GM18517 (cell line): ENCODE data around the gene ZBTB3.
"Not testable (repeated sequence)": the region's sequence is repeated elsewhere in the genome, so short reads cannot be mapped to it uniquely, and the experiment has no call there.

Experiments used
- ATAC-seq: cut with Tn5 transposase; IDR thresholded peaks from one replicate; pipeline ENCODE4 v1.9.1; 2021; ENCODE audit warnings: mild to moderate bottlenecking, moderate library complexity; ENCODE audit not compliant: unreplicated experiment

ZBTB3 gene

DNA sequence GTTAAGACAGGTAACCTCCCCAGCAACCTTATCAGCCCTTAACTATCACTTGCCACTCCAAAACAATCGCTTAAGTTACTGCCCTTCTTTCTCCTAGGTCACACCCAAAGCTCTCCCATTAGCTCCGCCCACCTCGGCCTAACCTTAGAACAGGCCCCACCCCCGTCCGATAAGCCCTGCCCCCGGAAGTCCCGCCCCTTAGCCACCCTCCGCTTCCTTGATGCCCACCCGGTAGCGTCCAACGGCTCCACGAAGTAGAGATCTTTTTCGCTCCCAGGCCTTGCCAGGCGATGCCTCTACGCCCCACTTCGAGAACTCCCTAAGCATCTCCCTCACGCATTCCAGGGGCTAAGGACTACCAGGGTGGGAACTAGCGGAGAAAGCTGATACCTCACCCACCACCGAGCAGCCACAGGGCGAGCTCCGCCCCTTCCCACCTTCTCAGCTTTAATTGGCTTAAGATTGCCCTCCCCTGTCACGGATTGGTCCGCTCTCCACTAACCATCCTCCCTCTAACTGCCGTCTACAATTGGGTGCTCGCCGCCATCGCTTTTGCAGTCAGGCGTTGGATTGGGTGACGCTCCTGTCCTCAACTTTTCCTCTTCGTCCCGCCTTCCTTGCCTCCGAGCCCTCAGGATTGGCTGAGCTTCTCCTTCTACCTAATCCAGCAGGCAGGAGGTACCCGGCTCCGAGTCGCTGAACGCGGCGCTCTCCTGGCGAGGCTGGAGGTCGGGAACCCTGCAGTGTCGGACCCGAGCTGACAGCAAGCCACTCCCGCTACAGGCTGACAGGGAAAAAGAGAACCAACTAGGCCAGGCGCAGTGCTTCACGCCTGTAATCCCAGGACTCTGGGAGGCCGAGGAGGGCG lies at the start of gene ZBTB3:
ZBTB3 (minus strand) TSS at position 425 of the 868 bp plus-strand sequence. CDS start 496 bp downstream, outside the sequence.
- peak; percentile 98 for ATAC-seq

DNA sequence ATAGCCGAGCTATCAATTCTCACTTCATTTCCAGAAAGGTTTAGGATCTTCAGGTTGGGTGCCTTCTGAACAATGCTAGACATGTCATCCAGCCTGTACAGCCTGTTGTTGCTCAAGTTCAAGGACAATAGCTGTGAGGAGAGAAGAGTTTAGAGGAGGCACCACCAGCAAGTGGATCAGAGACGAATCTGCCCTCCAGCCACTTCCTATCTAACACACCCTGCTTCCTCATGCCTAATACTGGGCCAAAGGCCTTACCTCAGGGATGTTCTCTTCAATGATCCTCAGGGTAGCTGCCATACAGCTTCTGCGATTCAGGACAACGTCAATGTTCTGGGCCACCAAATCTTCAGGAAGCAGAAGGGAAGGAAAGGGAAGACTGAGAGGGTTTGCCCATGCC lies 47.1 kb upstream of the ZBTB3 start:
- no peak for ATAC-seq

DNA sequence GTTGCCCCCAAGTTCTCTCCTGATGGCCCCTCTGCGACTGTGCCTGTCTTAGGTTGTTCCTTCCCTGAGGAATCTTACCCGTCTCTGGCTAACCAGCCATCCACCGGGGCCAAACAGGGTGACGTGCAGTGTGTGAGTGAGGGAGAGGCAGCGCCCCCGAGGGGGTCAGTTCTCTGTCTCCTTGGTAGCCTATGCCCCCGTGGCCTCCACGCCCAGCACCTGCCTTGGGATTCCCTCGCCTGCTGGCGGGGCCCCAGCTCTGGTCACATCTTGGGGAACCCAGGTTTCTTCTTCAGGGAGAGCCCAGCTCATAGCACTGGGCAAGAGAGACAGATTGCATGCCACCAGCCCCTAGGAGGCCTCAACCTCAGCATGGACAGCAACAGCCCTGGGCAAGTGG lies 45.5 kb upstream of the ZBTB3 start:
- ATAC-seq = no peak

DNA sequence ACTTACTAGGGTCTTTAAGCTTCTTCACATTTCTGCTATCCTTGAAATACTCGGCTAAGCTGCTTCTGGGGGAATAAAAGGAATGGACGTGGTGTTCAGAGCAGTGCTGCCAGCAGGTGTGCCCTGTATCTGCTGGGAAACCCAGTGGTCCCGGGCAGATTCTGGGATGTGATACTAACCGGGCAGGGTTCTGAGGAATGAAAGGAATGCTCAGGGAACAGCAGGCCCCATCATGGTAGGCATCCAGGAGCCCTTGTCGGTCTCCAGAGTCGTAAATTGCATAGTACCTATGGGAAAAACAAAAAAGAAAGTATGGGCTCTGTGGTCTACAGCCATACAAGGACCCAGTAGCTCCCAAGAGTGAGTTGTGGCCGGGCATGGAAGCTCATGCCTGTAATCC lies 42.3 kb upstream of the ZBTB3 start:
- no peak for ATAC-seq

DNA sequence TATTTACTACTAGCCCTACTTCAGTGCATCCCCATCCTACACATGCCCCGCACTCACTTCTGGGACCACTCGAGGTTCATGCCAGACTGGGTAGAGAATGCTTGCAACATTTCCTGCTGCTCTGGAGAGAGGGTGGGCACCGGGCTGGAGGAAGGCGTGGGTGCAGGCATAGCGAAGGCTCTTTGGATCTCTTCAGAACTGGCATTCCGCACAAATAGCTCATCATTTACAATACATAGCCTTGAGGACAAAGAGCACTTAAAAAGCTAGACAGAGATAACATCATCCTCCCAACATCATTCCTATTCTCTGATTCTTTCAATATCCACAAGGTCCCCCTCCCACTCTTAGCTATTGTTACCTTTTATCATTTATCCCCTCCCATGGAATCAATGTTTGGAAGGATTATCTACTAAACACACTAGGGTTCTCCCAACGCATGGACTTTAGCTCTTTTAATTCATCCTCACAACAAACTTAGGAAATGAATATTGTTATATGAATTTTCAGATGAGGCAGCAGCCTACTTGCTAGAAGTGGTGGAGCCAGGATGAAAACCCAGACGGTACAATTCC lies 40.3 kb upstream of the ZBTB3 start:
- no peak for ATAC-seq

DNA sequence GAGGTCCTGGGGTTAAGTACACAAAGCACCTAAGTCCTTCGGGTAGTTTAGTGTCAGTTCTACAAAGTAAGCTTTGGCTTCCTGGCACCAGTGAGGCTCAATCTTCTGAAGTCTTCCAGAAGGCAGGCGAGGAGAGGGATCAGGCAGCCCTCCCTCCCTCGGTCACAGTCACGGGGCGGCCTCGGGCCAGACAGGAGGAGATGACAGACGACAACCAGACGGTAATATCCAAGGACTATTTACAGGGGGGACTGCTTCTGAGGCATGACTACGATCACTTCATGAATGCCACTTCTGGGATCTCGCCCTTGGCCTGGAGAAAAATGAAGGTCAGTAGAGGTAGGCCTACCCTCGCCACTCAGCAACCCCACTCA lies 38.2 kb upstream of the ZBTB3 start:
- ATAC-seq = no peak

DNA sequence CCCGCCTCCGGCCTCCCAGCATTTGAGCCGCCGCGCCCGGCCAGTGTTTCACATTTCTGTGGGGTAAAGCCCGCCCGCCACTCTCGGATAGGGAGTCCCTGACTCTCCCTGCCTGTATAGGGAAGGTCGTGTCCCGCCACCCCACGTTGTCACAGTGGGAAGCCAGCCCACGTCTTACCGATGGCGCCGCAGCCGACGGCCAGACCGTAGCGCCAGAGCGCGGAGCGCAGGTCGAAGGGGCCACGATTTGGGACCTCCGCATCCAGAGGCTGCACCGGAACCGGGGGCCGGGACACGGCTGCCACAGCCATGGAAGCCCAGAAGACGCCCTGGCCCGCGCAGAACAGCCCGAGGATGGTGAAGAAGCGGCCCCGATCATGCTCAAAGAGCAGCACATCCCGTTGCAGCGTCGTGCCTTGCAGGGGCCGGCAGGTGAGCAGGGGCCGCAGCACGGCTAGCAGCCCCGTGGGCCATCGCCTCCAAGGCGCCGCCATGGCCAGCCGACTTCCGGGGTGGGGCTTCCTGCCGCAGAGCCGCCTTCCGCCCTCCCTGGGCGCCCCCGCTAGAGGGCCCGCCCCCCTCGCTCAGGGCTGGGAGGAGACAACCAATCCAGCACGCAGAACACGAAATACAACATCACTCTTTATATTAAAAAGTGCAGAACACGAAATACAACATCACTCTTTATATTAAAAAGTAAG lies 37.7 kb upstream of the ZBTB3 start, which contains the start of gene TMEM223:
TMEM223 (minus strand) TSS at position 506 of the 701 bp plus-strand sequence; CDS start at position 494, 12 bp downstream.
- ATAC-seq = no peak

DNA sequence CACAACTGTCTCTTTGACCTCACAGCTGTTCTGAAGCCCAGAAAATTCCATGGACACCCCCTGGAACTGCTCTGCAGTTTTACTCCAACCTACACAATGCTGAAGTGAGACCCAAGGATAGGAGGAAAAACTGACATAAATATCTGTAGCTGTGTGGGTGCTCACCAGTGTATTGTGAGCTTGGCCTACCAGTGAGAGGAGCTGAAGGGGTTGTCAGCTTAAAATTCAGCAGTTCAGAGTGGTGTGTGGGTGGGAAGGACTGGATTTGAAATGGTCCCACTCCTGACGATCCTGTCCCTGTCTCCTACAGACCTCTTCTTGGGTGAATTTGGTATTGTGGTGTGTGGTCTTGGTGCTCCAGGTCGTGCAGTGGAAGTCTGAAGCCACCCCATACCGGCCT lies 35.6 kb upstream of the ZBTB3 start:
- no peak for ATAC-seq

DNA sequence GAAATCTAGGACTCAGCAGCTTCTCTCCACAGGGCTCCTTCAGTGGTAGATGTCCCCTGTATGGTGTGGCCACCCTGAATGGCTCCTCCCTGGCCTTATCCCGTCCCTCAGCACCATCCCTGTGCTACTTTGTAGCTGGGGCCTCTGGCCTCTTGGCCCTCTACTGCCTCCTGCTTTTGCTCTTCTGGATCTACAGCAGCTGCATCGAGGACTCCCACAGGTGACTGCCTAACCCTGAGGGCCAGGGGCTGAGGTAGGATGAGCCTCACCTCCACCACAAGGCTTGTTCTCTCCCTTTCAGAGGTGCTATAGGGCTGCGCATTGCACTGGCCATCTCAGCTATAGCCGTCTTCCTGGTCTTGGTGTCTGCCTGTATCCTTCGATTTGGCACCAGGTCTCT lies 35.0 kb upstream of the ZBTB3 start:
- ATAC-seq = no peak

DNA sequence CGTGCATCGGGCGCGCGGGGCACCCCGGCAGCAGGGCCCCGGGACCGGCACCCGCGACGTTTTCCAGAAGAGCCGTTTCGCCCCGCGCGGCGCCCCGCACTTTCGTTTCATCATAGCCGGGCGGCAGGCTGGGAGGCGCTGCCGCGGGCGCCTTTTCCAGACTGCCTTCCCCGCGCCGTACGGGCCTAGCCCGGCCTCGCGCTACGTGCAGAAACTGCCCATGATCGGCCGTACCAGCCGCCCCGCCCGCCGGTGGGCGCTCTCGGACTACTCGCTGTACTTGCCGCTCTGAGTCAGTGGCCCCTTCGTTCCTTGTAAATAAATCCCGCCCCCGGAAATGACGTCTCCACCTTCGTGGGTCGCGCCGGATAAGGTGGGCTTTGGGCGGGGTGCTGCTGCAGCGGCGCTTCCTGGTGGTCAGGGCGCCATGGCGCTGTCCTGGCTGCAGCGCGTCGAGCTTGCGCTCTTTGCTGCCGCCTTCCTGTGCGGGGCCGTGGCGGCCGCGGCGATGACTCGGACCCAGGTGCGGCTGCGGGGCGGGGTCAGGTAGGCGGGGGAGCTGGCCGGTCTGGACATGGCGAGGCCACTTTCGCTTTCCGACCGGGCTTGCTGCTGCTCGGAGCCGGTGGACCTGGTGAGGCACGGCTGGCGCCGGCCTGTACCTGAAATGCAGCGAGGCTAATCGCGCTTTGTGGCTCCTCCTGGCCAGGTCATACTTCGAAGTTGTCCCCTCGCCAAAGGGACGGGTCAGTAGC lies 33.2 kb upstream of the ZBTB3 start, which contains the start of gene TMEM179B:
TMEM179B (plus strand) TSS at position 398 of the 755 bp plus-strand sequence; CDS start at position 428, 30 bp downstream.
- peak; percentile 60 for ATAC-seq

DNA sequence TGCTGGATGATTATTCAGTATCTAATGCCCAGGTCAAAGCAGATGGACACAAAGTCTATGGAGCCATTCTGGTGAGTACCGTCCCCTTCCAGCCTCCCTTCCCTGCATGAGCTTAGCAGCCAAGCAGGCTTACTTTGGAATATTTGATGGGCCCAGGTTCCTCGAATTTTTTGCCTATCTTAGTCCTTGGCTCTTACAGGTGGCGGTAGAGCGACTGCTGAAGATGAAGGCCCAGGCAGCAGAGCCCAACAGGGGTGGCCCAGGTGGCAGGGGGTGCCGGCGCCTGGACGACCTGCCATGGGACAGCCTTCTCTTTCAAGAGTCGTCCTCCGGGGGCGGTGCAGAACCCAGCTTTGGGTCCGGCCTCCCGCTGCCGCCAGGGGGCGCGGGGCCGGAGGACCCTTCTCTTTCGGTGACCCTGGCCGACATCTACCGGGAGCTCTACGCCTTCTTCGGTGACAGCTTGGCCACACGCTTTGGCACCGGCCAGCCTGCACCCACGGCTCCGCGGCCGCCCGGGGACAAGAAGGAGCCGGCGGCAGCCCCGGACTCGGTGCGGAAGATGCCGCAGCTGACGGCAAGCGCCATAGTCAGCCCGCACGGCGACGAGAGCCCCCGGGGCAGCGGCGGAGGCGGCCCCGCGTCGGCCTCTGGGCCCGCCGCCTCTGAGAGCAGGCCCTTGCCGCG lies 32.5 kb upstream of the ZBTB3 start:
- ATAC-seq = peak; percentile 38

DNA sequence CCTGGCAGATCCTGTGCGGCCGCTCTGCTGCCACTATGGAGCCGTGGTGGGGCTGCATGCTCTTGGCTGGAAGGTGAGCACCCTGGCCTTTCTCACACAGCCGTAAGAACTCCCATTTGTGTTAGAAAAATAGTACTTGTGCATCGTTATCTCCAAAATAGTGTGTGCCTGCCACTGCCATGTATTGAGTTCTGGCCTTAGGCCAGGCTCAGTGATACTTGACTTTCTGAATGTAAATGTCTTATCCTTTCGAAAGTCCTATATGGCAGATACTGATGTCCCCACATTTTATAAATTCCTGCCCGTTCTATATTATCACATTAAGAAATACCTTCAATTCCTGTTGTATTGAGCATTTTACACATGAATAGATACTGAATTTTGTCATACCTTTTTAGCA lies 28.8 kb upstream of the ZBTB3 start:
- ATAC-seq = no peak

DNA sequence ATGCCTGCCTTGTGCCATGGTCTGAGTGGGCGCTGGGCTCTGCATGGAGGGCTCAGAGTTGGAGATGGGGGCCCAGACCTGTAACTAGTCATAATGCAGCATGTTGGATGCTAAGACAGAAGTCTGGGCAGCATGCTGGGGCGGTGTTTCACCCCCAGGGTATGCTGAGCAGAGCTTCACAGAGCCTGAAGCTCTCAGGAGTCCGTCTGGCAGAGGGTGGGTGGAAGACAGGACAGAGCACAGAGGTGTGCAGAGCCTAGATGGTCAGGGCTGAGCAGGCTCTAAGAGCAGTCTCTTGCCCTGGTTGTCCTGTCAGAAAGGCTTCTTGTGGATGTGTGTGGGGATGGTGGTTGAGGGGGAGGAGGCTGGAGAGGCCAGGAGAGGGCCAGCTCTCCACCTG lies 24.5 kb upstream of the ZBTB3 start:
- ATAC-seq = no peak

DNA sequence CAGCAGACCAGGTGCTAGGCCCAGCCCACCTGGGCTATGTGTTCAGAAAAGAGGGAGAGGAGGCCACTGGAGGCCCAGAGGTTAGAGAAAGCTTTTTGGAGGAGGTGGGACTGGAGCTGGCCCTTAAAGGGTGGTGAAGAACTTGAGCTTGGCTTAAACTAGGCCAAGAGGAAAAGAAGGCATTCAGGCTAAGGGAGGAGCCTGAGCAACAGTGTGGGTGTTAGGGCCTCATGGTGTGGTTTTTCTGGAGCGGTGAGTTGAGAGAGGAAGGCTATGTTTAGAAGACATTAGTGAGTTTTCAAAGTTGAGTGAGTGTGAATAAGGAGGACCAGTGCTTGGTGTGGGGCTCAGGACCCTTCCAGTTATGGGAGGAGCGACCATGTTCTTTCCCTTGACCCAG lies 23.4 kb upstream of the ZBTB3 start:
- no peak for ATAC-seq

DNA sequence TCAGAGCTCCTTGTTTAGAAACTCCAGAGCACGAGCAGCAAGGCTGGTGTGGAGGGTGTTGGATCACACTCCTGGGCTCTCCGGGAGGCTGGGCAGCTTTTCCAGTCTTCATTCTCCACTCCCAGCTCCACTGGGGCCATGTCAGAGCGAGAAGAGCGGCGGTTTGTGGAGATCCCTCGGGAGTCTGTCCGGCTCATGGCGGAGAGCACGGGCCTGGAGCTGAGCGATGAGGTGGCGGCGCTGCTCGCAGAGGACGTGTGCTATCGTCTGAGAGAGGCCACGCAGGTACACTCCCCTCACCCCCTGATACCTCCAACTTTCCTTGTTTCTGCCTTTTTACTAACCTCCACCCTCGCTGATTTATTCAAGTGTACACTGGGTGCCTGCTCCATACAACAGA lies 21.7 kb upstream of the ZBTB3 start:
- ATAC-seq = no peak

DNA sequence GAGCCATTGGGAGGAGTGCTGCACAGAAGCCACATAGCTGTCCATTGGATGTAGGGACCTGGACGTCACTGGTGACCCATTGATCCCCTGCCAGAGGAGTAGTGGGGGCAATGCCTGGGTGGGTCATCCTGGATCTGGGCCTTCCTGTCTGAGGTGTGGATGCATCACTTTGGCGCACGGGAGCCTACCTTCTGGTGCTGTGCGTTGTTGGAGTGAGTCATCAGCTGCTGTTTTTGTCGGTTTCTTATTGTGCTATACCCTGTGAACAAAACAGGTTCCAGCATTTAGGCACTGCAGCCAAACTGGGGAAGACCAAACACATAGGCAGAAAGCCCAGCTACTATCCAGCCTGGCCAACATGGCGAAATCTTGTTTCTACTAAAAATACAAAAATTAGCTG lies 20.4 kb upstream of the ZBTB3 start:
- ATAC-seq = no peak

DNA sequence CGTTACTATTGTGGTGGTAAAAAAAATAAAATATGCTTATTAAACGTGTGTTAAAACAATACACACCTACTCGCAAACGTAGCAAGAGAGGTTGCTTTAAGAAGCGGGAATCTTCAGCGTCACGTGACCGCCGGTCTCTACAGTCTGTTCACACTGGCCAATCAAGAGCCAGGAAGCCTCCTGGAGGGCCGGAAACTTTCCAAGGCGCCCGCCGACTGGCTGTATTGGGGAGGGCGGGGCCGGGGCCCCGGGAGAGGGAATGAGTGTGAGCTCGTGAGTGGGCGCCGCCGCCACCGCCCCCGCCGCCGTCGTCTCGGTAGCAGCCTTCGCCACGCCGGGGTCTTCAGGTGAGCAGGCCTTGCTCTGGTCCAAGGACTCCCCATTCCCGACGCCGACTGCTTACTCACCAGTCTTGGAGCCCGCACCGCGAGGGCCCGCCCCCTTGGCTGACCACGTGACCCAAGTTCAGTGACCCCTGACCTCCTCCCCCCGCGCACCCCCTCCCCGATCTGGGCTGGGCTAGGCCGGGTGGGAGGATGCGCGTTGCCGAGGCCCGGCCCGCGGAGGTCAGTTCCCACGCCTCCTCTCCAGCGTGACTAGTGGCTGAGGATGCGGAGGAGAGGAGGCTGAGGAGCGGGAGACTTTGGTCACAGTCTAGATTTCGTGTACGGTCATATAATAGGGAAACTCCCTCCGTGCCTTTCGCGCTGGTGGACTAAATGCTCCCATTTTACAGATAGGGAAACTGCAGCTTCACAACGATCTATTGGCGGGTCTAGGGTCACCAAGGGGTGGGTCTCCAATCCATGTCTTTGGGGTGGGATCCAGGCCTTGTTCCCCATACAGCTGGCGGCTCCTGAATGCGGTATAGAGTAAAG lies 17.4 kb upstream of the ZBTB3 start, which contains the start of gene TAF6L:
TAF6L (plus strand) TSS at position 253 of the 878 bp plus-strand sequence. CDS start 4,388 bp downstream, outside the sequence.
- ATAC-seq = peak; percentile 75

DNA sequence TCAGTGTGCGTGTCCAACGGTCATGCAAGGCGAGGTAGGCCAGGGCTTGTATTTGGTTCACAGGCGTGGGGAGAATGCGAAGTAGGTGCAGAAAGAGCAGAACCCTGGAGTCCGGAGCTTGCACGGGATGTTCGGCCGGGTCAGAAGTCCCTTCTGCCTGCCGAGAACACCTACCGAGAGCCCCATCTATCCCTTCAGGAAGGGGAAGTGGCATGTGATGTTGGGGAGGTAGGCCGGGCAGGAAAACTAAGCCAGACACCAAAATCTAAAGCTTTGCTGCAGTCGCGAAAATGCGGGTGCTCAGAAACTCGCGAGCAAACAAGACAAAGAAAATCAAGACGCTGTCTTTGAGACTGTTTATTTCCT lies 16.8 kb upstream of the ZBTB3 start:
- no peak for ATAC-seq

DNA sequence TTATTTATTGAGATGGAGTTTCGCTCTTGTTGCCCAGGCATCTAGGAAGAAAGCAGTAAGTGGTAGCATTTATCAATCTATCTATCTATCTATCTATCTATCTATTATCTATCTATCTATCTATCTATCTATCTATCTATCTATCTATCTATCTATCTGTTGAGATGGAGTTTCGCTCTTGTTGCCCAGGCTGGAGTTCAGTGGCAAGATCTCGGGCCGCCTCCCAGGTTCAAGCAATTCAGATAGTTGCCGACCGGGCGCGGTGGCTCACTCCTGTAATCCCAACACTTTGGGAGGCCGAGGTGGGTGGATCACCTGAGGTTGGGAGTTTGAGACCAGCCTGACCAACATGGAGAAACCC lies 6.9 kb upstream of the ZBTB3 start:
- not testable (repeated sequence) for ATAC-seq
